Spinal cord (tissue), 10 donors: ENCODE results near the gene S100A1. TPM values are rescaled to one million over a fixed set of nuclear protein-coding genes. Genes with fewer than 3 reads are reported as not detected.

ENCODE experiments used
- DNase-seq, 6 donors: peaks; one replicate each; pipeline versions ENCODE4 v3.0.0 to v3.0.0-alpha.2; 2013 to 2015; ENCODE audit warnings: low spot score in 6 of 6, low read depth in 4 of 6
- H3K27ac ChIP-seq: one replicate; pipeline ENCODE4 v1.5.1; 2013; ENCODE audit warnings: low read depth, low read length, control low read depth
- H3K27me3 ChIP-seq: one replicate; pipeline ENCODE4 v1.6.1; 2013; ENCODE audit warnings: low read length; ENCODE audit not compliant: control insufficient read depth, insufficient read depth
- H3K36me3 ChIP-seq: one replicate; pipeline ENCODE4 v1.6.1; 2013; ENCODE audit warnings: low read length; ENCODE audit not compliant: control insufficient read depth, insufficient read depth
- H3K4me1 ChIP-seq: one replicate; pipeline ENCODE4 v1.6.1; 2013; ENCODE audit warnings: low read length; ENCODE audit not compliant: control insufficient read depth, insufficient read depth
- H3K4me3 ChIP-seq: one replicate; pipeline ENCODE4 v1.5.1; 2013; ENCODE audit warnings: low read depth, low read length, control low read depth
- H3K9me3 ChIP-seq: one replicate; pipeline ENCODE4 v1.6.1; 2013; ENCODE audit warnings: low read length; ENCODE audit not compliant: control insufficient read depth, insufficient read depth
- WGBS: methylation state at CpG from one replicate; pipeline ENCODE4 v1.1.5; 2013; ENCODE audit warnings: missing lambda C conversion rate; ENCODE audit not compliant: insufficient coverage; 5-methylcytosine and 5-hydroxymethylcytosine counted together
- polyA plus RNA-seq, 2 donors: library from polyadenylated mRNA; unstranded; fragments of 120-200 nt; gene quantifications; one replicate each; pipeline ENCODE4 v1.2.1, GENCODE V29; 2013; ENCODE audit not compliant: insufficient read length in 2 of 2
- total RNA-seq, 2 donors: library from RNA; depleted of rRNA in 1 of 2; stranded (reverse); fragments of 120-200 nt in 1 of 2; fragments of >200 nt in 1 of 2; gene quantifications; one replicate each; pipeline versions ENCODE4 v1.2.3 to v1.2.4, GENCODE V29; 2013 to 2014
- donor health status: healthy.

The S100A1 gene
- total and polyA plus RNA-seq, 4 donors = 3.7 to 19.0 (median 14.3) TPM

- no peaks in the 10 kb centered on the region for H3K9me3 ChIP-seq
- H3K27ac ChIP-seq = peak overlapping the region; percentile 54
- H3K4me1 ChIP-seq = peaks cover 50% of the 10 kb centered on the region
- no peaks in the 10 kb centered on the region for H3K27me3 ChIP-seq
- 36% methylated on average over 19 of the region's 19 CpGs for WGBS
- H3K36me3 ChIP-seq = peaks cover 31% of the 10 kb centered on the region
- peak in 1 of 6 donors; percentile 48 for DNase-seq
- peak overlapping the region; percentile 21 for H3K4me3 ChIP-seq
These were observed 19.3 kb upstream of the S100A1 start for GRCh38 chr1:153608742-153609584.

GRCh38 chr1:153609585-153609907 is 18.7 kb upstream of the S100A1 start:
- DNase-seq = no peak
- H3K27ac ChIP-seq = peak overlapping the region; percentile 54
- H3K27me3 ChIP-seq = no peaks in the 10 kb centered on the region
- H3K4me1 ChIP-seq = peaks cover 50% of the 10 kb centered on the region
- H3K4me3 ChIP-seq = no peak overlapping the region
- peaks cover 31% of the 10 kb centered on the region for H3K36me3 ChIP-seq
- WGBS = 83% methylated on average over 2 of the region's 6 CpGs
- H3K9me3 ChIP-seq = no peaks in the 10 kb centered on the region

- H3K27ac ChIP-seq = no peak overlapping the region
- peaks cover 31% of the 10 kb centered on the region for H3K36me3 ChIP-seq
These were observed 17.9 kb upstream of the S100A1 start for GRCh38 chr1:153610334-153610733.

GRCh38 chr1:153610811-153611301 is 17.4 kb upstream of the S100A1 start:
- no peak overlapping the region for H3K4me3 ChIP-seq
- WGBS = 100% methylated on average over 2 of the region's 7 CpGs

More at GRCh38 chr1:153610334-153610733, 17.9 kb upstream of the S100A1 start:
- no peaks in the 10 kb centered on the region for H3K9me3 ChIP-seq
- H3K27me3 ChIP-seq = no peaks in the 10 kb centered on the region
- no peak overlapping the region for H3K4me3 ChIP-seq
- no peak for DNase-seq
- WGBS = 20% methylated on average over 1 of the region's 4 CpGs
- peaks cover 50% of the 10 kb centered on the region for H3K4me1 ChIP-seq

GRCh38 chr1:153611356-153611755 is 16.9 kb upstream of the S100A1 start:
- no peaks in the 10 kb centered on the region for H3K27me3 ChIP-seq
- peak overlapping the region; percentile 43 for H3K4me3 ChIP-seq
- DNase-seq = no peak
- peaks cover 22% of the 10 kb centered on the region for H3K36me3 ChIP-seq
- H3K4me1 ChIP-seq = peaks cover 50% of the 10 kb centered on the region
- WGBS = 71% methylated on average over 1 of the region's 1 CpG
- peak overlapping the region; percentile 82 for H3K27ac ChIP-seq
- no peaks in the 10 kb centered on the region for H3K9me3 ChIP-seq

More at GRCh38 chr1:153610811-153611301, 17.4 kb upstream of the S100A1 start:
- Histone ChIP-seq H3K27me3 (no peaks in the 10 kb centered on the region), H3K4me1 (peaks cover 50% of the 10 kb centered on the region), H3K27ac (no peak overlapping the region), H3K9me3 (no peaks in the 10 kb centered on the region), H3K36me3 (peaks cover 27% of the 10 kb centered on the region)
- DNase-seq = no peak

- Histone ChIP-seq H3K27me3 (no peaks in the 10 kb centered on the region), H3K4me1 (peaks cover 56% of the 10 kb centered on the region), H3K36me3 (peaks cover 15% of the 10 kb centered on the region), H3K9me3 (no peaks in the 10 kb centered on the region), H3K27ac (peak overlapping the region; percentile 82), H3K4me3 (peak overlapping the region; percentile 43)
- peak in 1 of 6 donors; percentile 39 for DNase-seq
- 39% methylated on average over 9 of the region's 11 CpGs for WGBS
These were observed 16.0 kb upstream of the S100A1 start for GRCh38 chr1:153612111-153612754.

- peak within 1 kb of the TSS; percentile 82 for H3K27ac ChIP-seq
- H3K27me3 ChIP-seq = no peaks in the 10 kb centered on the region
- 32% methylated on average over 6 of the region's 9 CpGs for WGBS
- peak in 2 of 6 donors; percentile 38 to 71 for DNase-seq
- peaks cover 9% of the 10 kb centered on the region for H3K36me3 ChIP-seq
- no peaks in the 10 kb centered on the region for H3K9me3 ChIP-seq
- peaks cover 54% of the 10 kb centered on the region for H3K4me1 ChIP-seq
- peak within 1 kb of the TSS; percentile 43 for H3K4me3 ChIP-seq
These were observed 15.4 kb upstream of the S100A1 start, which contains the start of gene S100A16 for GRCh38 chr1:153612755-153613331. Gene S100A16 (minus strand): TSS chr1:153613137. CDS start chr1:153608151, 4,986 bp downstream.

GRCh38 chr1:153613406-153613805 is 14.8 kb upstream of the S100A1 start:
- WGBS = 83% methylated on average over 3 of the region's 5 CpGs
- no peak overlapping the region for H3K27ac ChIP-seq

GRCh38 chr1:153614189-153614900 is 13.9 kb upstream of the S100A1 start:
- Histone ChIP-seq H3K9me3 (no peaks in the 10 kb centered on the region), H3K4me1 (peaks cover 39% of the 10 kb centered on the region), H3K27me3 (no peaks in the 10 kb centered on the region), H3K4me3 (no peak overlapping the region), H3K27ac (no peak overlapping the region), H3K36me3 (no peaks in the 10 kb centered on the region)
- 86% methylated on average over 2 of the region's 2 CpGs for WGBS
- no peak for DNase-seq

More at GRCh38 chr1:153613406-153613805, 14.8 kb upstream of the S100A1 start:
- peaks cover 4% of the 10 kb centered on the region for H3K36me3 ChIP-seq
- no peak for DNase-seq
- no peaks in the 10 kb centered on the region for H3K27me3 ChIP-seq
- no peak overlapping the region for H3K4me3 ChIP-seq
- peaks cover 48% of the 10 kb centered on the region for H3K4me1 ChIP-seq
- no peaks in the 10 kb centered on the region for H3K9me3 ChIP-seq
